CD4-positive, alpha-beta T cell (primary cell): ENCODE data around the gene CFAP61. TPM values are rescaled to one million over a fixed set of nuclear protein-coding genes. Genes with fewer than 3 reads are reported as not detected.

Experiments
- ATAC-seq: fragments of 200-7000 bp; cut with Tn5 transposase; one replicate; pipeline ENCODE4 v1.10.0; 2022; ENCODE audit warnings: mild to moderate bottlenecking; ENCODE audit not compliant: poor library complexity
- CTCF ChIA-PET: fragments of 350-600 bp; sonication (Branson Sonifier 250); formaldehyde crosslinking; loops from one replicate; lab custom pipeline; 2021; ENCODE audit warnings: antibody characterized with exemption, inconsistent platforms; lab: Charles Lee
- POLR2A ChIA-PET: fragments of 350-600 bp; sonication (Branson Sonifier 250); formaldehyde crosslinking; loops from one replicate; lab custom pipeline; 2021; ENCODE audit warnings: antibody characterized with exemption, inconsistent platforms; lab: Charles Lee
- DNase-seq, 14 experiments: peaks; one replicate each; pipeline ENCODE4 v3.0.0-alpha.2; 2013 to 2020; ENCODE audit warnings: mixed read lengths in 2 of 14
- H3K27ac ChIP-seq, 2 donors: one replicate each; pipeline versions ENCODE4 v1.5.1 to v1.7.0; 2013; ENCODE audit warnings: low read length in 2 of 2, low read depth in 1 of 2, mild to moderate bottlenecking in 1 of 2
- H3K27me3 ChIP-seq, 2 experiments: 1 replicate in 1 of 2; 2 replicates in 1 of 2; pipeline versions ENCODE4 v1.6.1 to v1.7.0; 2013; ENCODE audit warnings: low read length in 2 of 2, control low read depth in 1 of 2, mild to moderate bottlenecking in 1 of 2, moderate library complexity in 1 of 2; ENCODE audit not compliant: insufficient read depth in 2 of 2, control insufficient read depth in 1 of 2
- H3K36me3 ChIP-seq: one replicate; pipeline ENCODE4 v1.6.1; 2013; ENCODE audit warnings: low read length, control low read depth; ENCODE audit not compliant: insufficient read depth
- H3K4me1 ChIP-seq: one replicate; pipeline ENCODE4 v1.6.1; 2013; ENCODE audit warnings: low read length, control low read depth; ENCODE audit not compliant: insufficient read depth
- H3K4me3 ChIP-seq: one replicate; pipeline ENCODE4 v1.5.1; 2013; ENCODE audit warnings: mild to moderate bottlenecking, low read length, moderate library complexity
- H3K9me3 ChIP-seq, 2 experiments: 1 replicate in 1 of 2; 2 replicates in 1 of 2; pipeline versions ENCODE4 v1.6.1 to v1.7.0; 2013; ENCODE audit warnings: low read length in 2 of 2, mild to moderate bottlenecking in 2 of 2, control low read depth in 1 of 2, moderate library complexity in 1 of 2; ENCODE audit not compliant: control insufficient read depth in 1 of 2, insufficient read depth in 1 of 2
- H3K27ac Mint-ChIP-seq: one replicate; pipeline ENCODE4 v1.8.0; 2020; ENCODE audit warnings: mixed read lengths
- H3K27me3 Mint-ChIP-seq: one replicate; pipeline ENCODE4 v1.8.0; 2021; ENCODE audit warnings: mixed read lengths
- H3K36me3 Mint-ChIP-seq: one replicate; pipeline ENCODE4 v1.8.0; 2021; ENCODE audit warnings: low read depth, mixed read lengths
- H3K4me1 Mint-ChIP-seq: one replicate; pipeline ENCODE4 v1.8.0; 2021; ENCODE audit warnings: low read depth, mixed read lengths
- H3K4me3 Mint-ChIP-seq: one replicate; pipeline ENCODE4 v1.8.0; 2020; ENCODE audit warnings: mild to moderate bottlenecking, mixed read lengths
- H3K9me3 Mint-ChIP-seq: one replicate; pipeline ENCODE4 v1.8.0; 2020; ENCODE audit warnings: mixed read lengths
- intact Hi-C, 2 experiments: fragments of 100-400 bp; cut with DNase I in 1 of 2; cut with micrococcal nuclease in 1 of 2; formaldehyde crosslinking; loops; one replicate each; pipeline versions ENCODE4 v1.15.1 to v1.9.0; 2023 to 2025; cut with DNase I, micrococcal nuclease
- total RNA-seq, 174 experiments: library from RNA in 2 of 174; stranded (reverse) in 2 of 174; gene quantifications; one replicate each; pipeline ENCODE4 v1.2.3 and lab custom pipeline; 2021 to 2026
- TF ChIP-seq, protein P1 (sequence below): fragments of 200-600 bp; IDR thresholded peaks from one replicate; pipeline ENCODE4 v1.8.0; 2022; ENCODE audit warnings: antibody characterized with exemption, mild to moderate bottlenecking

The CFAP61 gene
- total RNA-seq, 2 experiments from 2014 or later, result not detected

DNA sequence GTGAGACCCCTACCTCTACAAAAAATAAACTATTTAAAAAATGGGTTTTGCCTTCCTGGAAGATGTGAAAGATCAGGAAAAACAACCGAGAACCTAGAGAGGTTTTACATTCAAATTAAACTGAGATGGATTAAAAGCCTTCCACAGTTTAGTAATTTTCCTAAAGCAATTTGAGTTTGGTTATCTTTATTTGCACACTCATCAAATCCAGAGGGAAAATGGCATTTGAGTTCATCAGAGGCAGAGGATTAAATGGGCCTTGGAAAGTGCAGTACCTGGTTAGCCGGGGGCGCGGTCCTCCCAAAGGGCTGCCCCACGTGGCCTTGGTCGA, 158.6 kb downstream of the CFAP61 start:
- no peaks in the 10 kb centered on the region for H3K9me3 ChIP-seq
- H3K4me3 Mint-ChIP-seq, result no peak overlapping the region
- DNase-seq, result no peak
- no peaks in the 10 kb centered on the region for H3K36me3 ChIP-seq
- no peaks in the 10 kb centered on the region for H3K36me3 Mint-ChIP-seq
- TF ChIP-seq, protein P1, sequence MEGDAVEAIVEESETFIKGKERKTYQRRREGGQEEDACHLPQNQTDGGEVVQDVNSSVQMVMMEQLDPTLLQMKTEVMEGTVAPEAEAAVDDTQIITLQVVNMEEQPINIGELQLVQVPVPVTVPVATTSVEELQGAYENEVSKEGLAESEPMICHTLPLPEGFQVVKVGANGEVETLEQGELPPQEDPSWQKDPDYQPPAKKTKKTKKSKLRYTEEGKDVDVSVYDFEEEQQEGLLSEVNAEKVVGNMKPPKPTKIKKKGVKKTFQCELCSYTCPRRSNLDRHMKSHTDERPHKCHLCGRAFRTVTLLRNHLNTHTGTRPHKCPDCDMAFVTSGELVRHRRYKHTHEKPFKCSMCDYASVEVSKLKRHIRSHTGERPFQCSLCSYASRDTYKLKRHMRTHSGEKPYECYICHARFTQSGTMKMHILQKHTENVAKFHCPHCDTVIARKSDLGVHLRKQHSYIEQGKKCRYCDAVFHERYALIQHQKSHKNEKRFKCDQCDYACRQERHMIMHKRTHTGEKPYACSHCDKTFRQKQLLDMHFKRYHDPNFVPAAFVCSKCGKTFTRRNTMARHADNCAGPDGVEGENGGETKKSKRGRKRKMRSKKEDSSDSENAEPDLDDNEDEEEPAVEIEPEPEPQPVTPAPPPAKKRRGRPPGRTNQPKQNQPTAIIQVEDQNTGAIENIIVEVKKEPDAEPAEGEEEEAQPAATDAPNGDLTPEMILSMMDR, result no peak
- CTCF ChIA-PET, result no interaction called here
- H3K27me3 Mint-ChIP-seq, result peaks cover 9% of the 10 kb centered on the region
- H3K27ac Mint-ChIP-seq, result no peak overlapping the region
- no peaks in the 10 kb centered on the region for H3K4me1 ChIP-seq
- H3K27me3 ChIP-seq, result no peaks in the 10 kb centered on the region
- POLR2A ChIA-PET, result no interaction called here
- no peak overlapping the region for H3K4me3 ChIP-seq
- H3K4me1 Mint-ChIP-seq, result no peaks in the 10 kb centered on the region
- H3K27ac ChIP-seq, result no peak overlapping the region
- no peaks in the 10 kb centered on the region for H3K9me3 Mint-ChIP-seq
- intact Hi-C loops, result no loop called here
- ATAC-seq, result no peak

DNA sequence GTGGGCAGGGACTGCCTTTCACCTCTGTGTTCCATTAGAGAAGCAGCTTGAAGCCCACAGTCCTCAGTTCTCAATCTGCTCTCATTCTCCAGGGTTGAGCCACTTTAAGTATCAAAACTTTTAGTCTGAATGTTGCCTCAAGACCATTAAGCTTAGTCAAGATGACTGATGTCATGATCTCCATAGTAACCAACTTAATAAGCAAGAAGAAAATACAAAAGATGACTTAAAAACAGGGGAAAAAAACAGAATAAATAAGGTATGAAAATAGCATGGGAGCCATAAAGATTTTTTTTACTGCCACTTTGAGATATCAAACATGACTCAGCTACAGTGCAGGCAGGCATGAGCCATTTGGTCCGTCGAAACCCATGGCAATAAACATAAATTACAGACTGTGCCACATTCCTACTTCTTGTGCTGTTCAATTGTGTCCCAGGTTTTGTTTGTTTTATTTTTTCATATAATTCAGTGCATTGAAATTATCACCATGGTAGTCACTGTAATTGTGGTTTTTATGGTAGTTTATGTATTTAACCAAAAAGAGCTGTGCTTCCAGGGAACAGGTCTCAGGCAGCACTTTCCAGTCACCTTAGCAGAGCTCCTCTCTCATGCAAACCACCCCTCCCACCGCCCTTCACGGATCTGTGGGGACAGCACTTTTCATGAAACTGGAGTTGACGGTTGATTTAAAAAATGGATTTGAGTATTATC, 159.1 kb downstream of the CFAP61 start:
- TF ChIP-seq, protein P1, result no peak
- Mint-ChIP-seq H3K9me3 (no peaks in the 10 kb centered on the region), H3K27me3 (peaks cover 9% of the 10 kb centered on the region), H3K4me1 (no peaks in the 10 kb centered on the region), H3K4me3 (no peak overlapping the region), H3K36me3 (no peaks in the 10 kb centered on the region), H3K27ac (no peak overlapping the region)
- H3K4me1 ChIP-seq, result no peaks in the 10 kb centered on the region
- ChIA-PET CTCF (no interaction called here), POLR2A (no interaction called here)
- DNase-seq (no peak), ATAC-seq (no peak)
- no peak overlapping the region for H3K27ac ChIP-seq
- no peaks in the 10 kb centered on the region for H3K27me3 ChIP-seq
- no peaks in the 10 kb centered on the region for H3K36me3 ChIP-seq
- intact Hi-C loops, result no loop called here
- H3K4me3 ChIP-seq, result no peak overlapping the region
- no peaks in the 10 kb centered on the region for H3K9me3 ChIP-seq

DNA sequence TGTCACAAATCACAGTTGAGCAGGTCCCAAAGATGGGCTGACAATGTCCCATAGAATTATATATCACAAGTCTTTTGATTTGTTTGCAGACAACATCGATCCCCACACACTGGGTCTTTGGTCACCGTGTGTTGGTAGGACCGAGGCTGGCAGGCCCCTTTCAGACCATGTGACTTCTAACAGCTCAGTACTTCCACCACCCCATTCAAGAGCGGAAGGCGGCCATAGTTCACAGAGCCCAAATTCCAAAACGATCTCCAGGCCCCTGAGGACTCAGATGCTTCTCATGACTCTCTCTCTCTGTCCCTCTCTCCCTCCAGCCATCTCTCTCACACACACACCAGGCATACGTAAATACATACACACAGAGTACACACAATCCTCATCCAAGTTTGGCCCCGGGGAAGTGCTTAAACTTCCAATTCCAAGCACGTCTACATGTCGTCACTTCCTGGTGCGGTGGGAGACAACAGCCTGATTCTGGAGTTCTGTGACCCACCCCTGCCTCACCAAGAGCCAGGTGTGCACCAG, 159.7 kb downstream of the CFAP61 start:
- TF ChIP-seq, protein P1, result no peak
- no peaks in the 10 kb centered on the region for H3K9me3 Mint-ChIP-seq
- Histone ChIP-seq H3K27me3 (no peaks in the 10 kb centered on the region), H3K4me3 (no peak overlapping the region), H3K9me3 (no peaks in the 10 kb centered on the region), H3K4me1 (no peaks in the 10 kb centered on the region), H3K27ac (no peak overlapping the region), H3K36me3 (no peaks in the 10 kb centered on the region)
- H3K36me3 Mint-ChIP-seq, result no peaks in the 10 kb centered on the region
- no peak overlapping the region for H3K27ac Mint-ChIP-seq
- ATAC-seq, result no peak
- peaks cover 9% of the 10 kb centered on the region for H3K27me3 Mint-ChIP-seq
- ChIA-PET CTCF (no interaction called here), POLR2A (no interaction called here)
- no peak overlapping the region for H3K4me3 Mint-ChIP-seq
- H3K4me1 Mint-ChIP-seq, result no peaks in the 10 kb centered on the region
- DNase-seq, result no peak
- intact Hi-C loops, result no loop called here
